ENCODE results near the gene PRIM2.
A peak's percentile ranks its signal among the peaks of the same experiment; 100 is the strongest.
"Not testable (repeated sequence)": the region's sequence is repeated elsewhere in the genome, so short reads cannot be mapped to it uniquely, and the experiment has no call there.

The PRIM2 gene

GRCh38 chr6:57579489-57579888 lies 262.1 kb downstream of the PRIM2 start:
- TF ChIP-seq CTCF (IDR thresholded peaks at IDR 0.05; ENCODE audit: control extremely low read depth, extremely low read depth, low read depth, missing control alignments), result peak; percentile 25
- POLR2A ChIA-PET; CTCF ChIA-PET; DNase-seq (ENCODE audit: extremely low spot score): not testable (repeated sequence)

- POLR2A ChIA-PET; DNase-seq (ENCODE audit: extremely low spot score); CTCF ChIA-PET: not testable (repeated sequence)
Observed at GRCh38 chr6:57581586-57581985, 264.2 kb downstream of the PRIM2 start.

GRCh38 chr6:57601105-57601504 lies 283.7 kb downstream of the PRIM2 start:
- POLR2A ChIA-PET; DNase-seq (ENCODE audit: extremely low spot score); CTCF ChIA-PET: not testable (repeated sequence)

GRCh38 chr6:57605303-57605702 lies 287.9 kb downstream of the PRIM2 start:
- CTCF ChIA-PET; POLR2A ChIA-PET; DNase-seq (ENCODE audit: extremely low spot score): not testable (repeated sequence)

- DNase-seq (ENCODE audit: extremely low spot score); CTCF ChIA-PET; POLR2A ChIA-PET: not testable (repeated sequence)
Observed at GRCh38 chr6:57606331-57606730, 288.9 kb downstream of the PRIM2 start.

GRCh38 chr6:57610612-57611011 lies 293.2 kb downstream of the PRIM2 start:
- POLR2A ChIA-PET; CTCF ChIA-PET; DNase-seq (ENCODE audit: extremely low spot score): not testable (repeated sequence)

- CTCF ChIA-PET; POLR2A ChIA-PET; DNase-seq (ENCODE audit: extremely low spot score): not testable (repeated sequence)
Observed at GRCh38 chr6:57618959-57619358, 301.5 kb downstream of the PRIM2 start.

GRCh38 chr6:57631773-57632172 lies 314.3 kb downstream of the PRIM2 start:
- DNase-seq (ENCODE audit: extremely low spot score); CTCF ChIA-PET; POLR2A ChIA-PET: not testable (repeated sequence)

GRCh38 chr6:57658526-57658925 lies 341.1 kb downstream of the PRIM2 start:
- POLR2A ChIA-PET; CTCF ChIA-PET; DNase-seq (ENCODE audit: extremely low spot score): not testable (repeated sequence)

GRCh38 chr6:57659794-57660193 lies 342.4 kb downstream of the PRIM2 start:
- CTCF ChIA-PET; DNase-seq (ENCODE audit: extremely low spot score); POLR2A ChIA-PET: not testable (repeated sequence)

GRCh38 chr6:57660940-57661339 lies 343.5 kb downstream of the PRIM2 start:
- POLR2A ChIA-PET; DNase-seq (ENCODE audit: extremely low spot score); CTCF ChIA-PET: not testable (repeated sequence)

GRCh38 chr6:57668108-57668507 lies 350.7 kb downstream of the PRIM2 start:
- DNase-seq (ENCODE audit: extremely low spot score); POLR2A ChIA-PET; CTCF ChIA-PET: not testable (repeated sequence)

- DNase-seq (ENCODE audit: extremely low spot score); CTCF ChIA-PET; POLR2A ChIA-PET: not testable (repeated sequence)
Observed at GRCh38 chr6:57671237-57671636, 353.8 kb downstream of the PRIM2 start.

GRCh38 chr6:57671937-57672627 lies 354.7 kb downstream of the PRIM2 start:
- POLR2A ChIA-PET; DNase-seq (ENCODE audit: extremely low spot score); CTCF ChIA-PET: not testable (repeated sequence)

- POLR2A ChIA-PET; DNase-seq (ENCODE audit: extremely low spot score); CTCF ChIA-PET: not testable (repeated sequence)
Observed at GRCh38 chr6:57673281-57673680, 355.9 kb downstream of the PRIM2 start.

GRCh38 chr6:57675386-57675785 lies 358.0 kb downstream of the PRIM2 start:
- DNase-seq (ENCODE audit: extremely low spot score); POLR2A ChIA-PET; CTCF ChIA-PET: not testable (repeated sequence)

GRCh38 chr6:57696382-57696781 lies 379.0 kb downstream of the PRIM2 start:
- POLR2A ChIA-PET, result not testable (repeated sequence)

More at GRCh38 chr6:57696382-57696781, 379.0 kb downstream of the PRIM2 start:
- DNase-seq (ENCODE audit: extremely low spot score); CTCF ChIA-PET: not testable (repeated sequence)
